Activated T-helper 1 cell treated with anti-CD3 and anti-CD28 coated beads, Interleukin-12 subunit alpha, Interleukin-12 subunit beta, Interleukin-2, Interleukin-4 antibody, amounts not matched to agents 30 ng/mL and 10 ng/mL and 1 ng/mL, durations not matched to agents 14 hours and 24 hours and 36 hours (primary cell): ENCODE results near the gene FHL1. TPM values are rescaled to one million over a fixed set of nuclear protein-coding genes. Genes with fewer than 3 reads are reported as not detected.
A peak's percentile ranks its signal among the peaks of the same experiment; 100 is the strongest.
"Not testable (repeated sequence)": the region's sequence is repeated elsewhere in the genome, so short reads cannot be mapped to it uniquely, and the experiment has no call there.

ENCODE experiments used
- DNase-seq: peaks from one replicate; pipeline ENCODE4 v3.0.0; 2021; ENCODE audit warnings: low spot score
- H3K27ac Mint-ChIP-seq: one replicate; pipeline ENCODE4 v1.8.0; 2021; ENCODE audit warnings: mild to moderate bottlenecking, mixed read lengths
- H3K27me3 Mint-ChIP-seq: one replicate; pipeline ENCODE4 v1.8.0; 2022; ENCODE audit warnings: mild to moderate bottlenecking, moderate library complexity, mixed read lengths; ENCODE audit not compliant: insufficient read depth
- H3K36me3 Mint-ChIP-seq: one replicate; pipeline ENCODE4 v1.8.0; 2021; ENCODE audit warnings: low read depth, mixed read lengths
- H3K4me1 Mint-ChIP-seq: one replicate; pipeline ENCODE4 v1.8.0; 2021; ENCODE audit warnings: low read depth, mixed read lengths
- H3K4me3 Mint-ChIP-seq: one replicate; pipeline ENCODE4 v1.8.0; 2021; ENCODE audit warnings: mild to moderate bottlenecking, moderate library complexity, mixed read lengths
- H3K9me3 Mint-ChIP-seq: one replicate; pipeline ENCODE4 v1.8.0; 2021; ENCODE audit warnings: mixed read lengths
- intact Hi-C: fragments of 100-400 bp; cut with micrococcal nuclease; formaldehyde crosslinking; loops from one replicate; pipeline ENCODE4 v1.15.1; 2024
- total RNA-seq: library from RNA; stranded (reverse); gene quantifications from 2 replicates; pipeline ENCODE4 v1.2.3, GENCODE V29; 2022

The FHL1 gene
- 8.5 and 8.7 TPM in 2 replicates for total RNA-seq

DNA sequence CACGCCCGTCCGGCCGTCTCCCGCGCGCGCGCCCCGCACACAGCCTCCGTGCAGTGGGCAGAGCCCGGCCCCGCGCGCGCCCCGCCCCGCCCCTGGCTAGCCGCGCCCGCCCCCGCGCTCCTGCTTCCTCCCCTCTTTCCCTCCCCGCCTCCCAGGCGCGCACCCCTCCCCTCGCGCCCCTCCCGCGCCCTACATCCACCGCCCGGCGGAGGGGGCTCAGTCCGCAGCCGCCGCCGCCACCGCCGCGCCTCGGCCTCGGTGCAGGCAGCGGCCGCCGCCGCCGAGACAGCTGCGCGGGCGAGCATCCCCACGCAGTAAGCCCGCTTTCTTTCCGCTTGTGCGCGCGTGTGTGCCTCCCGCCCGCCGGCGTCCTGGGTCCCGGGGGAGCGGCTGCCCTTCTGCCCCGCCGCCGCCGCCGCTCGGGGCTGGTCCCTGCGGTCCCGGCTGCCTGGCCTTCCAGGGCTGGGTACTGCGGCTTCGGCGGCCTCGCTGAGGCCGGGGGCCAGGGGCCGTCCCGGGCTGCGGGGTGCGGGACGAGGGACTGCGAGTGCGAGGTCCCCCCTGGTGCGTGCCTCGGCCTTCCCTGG is at the start of gene FHL1:
Gene FHL1, plus strand, starts transcription at position 219 of the 587 bp plus-strand sequence.
- H3K9me3 Mint-ChIP-seq, result no peaks in the 10 kb centered on the region
- peak within 1 kb of the TSS; percentile 85 for H3K4me3 Mint-ChIP-seq

DNA sequence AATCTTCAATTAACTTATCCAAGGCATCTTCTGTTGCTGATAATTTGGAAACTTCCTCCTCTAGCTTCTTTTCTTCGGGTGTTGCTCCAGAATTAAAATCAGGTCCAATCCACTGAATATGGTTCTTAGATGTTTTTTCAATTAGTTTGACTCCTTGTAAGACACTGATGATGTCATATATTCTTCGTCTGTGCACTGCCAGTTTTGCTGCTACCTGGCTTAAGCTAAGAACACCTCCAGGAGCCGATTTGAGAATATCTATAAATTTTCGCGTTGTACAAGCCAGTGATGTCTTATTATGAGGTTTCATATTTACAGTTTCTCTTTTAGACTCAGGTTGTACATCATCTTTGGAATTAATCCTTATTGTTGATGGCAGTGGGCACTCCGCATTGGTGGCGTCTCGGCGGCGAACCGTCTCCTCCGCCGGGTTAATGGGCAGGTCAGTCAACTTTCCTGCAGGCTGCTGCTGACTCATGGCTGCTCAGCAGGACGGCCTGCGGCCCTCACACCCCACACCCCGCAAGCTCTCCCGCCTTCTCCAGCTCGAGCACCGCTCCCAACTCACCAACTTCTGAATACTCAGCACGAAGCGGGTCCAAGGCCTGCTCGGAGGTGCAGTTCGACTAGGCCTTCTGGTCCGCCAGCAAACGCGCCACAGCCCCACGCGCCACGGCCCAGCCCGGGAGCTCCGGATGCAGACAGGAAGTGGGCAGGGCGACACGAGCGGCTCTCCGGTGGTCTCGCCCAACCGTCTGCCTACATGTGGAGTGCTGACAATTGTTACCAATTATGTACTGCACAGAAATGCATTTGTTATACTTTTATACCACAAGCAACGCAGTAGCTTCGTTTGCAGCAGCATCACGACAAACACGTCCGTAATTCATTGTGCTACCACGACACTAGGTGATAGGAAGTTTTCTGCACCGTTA is 49.2 kb upstream of the FHL1 start:
- Mint-ChIP-seq H3K4me3 (no peak overlapping the region), H3K36me3 (no peaks in the 10 kb centered on the region), H3K27me3 (no peaks in the 10 kb centered on the region), H3K9me3 (no peaks in the 10 kb centered on the region), H3K4me1 (no peaks in the 10 kb centered on the region), H3K27ac (no peak overlapping the region)
- intact Hi-C loops, result no loop called here
- no peak for DNase-seq

More for the DNA sequence above, at the start of gene FHL1:
- peaks cover 5% of the 10 kb centered on the region for H3K27me3 Mint-ChIP-seq
- H3K27ac Mint-ChIP-seq, result peak within 1 kb of the TSS; percentile 21
- H3K36me3 Mint-ChIP-seq, result peaks cover 4% of the 10 kb centered on the region
- DNase-seq, result peak; percentile 22
- H3K4me1 Mint-ChIP-seq, result peaks cover 20% of the 10 kb centered on the region
- intact Hi-C loops, result loop anchor here (5.0 to 10.0 kb wide), 2 partner anchors 160 to 623 kb away; partner anchors contain the start of genes INTS6L and SLC9A6

DNA sequence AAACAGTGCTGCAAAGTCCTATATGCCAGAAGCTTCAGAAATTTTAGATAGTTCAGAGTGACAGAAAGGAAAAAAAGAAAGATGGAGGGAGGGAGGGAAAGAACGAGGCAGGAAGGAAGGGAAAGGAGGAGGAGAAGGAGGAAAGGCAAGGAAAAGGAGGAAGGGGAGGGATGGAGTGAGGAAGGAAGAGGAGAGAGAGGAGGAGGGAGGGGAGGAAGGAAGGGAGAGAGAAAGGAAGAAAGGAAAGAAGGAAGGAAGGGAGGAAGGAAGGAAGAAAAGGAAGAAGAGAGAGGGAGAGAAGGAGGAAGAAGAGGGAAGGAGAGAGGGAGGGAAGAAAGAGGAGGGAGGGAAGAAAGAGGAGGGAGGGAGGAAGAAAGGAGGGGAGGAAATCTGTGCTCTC is 42.4 kb upstream of the FHL1 start:
- intact Hi-C loops, result no loop called here
- H3K27ac Mint-ChIP-seq, result no peak overlapping the region
- no peaks in the 10 kb centered on the region for H3K27me3 Mint-ChIP-seq
- DNase-seq, result no peak
- H3K36me3 Mint-ChIP-seq, result no peaks in the 10 kb centered on the region
- no peak overlapping the region for H3K4me3 Mint-ChIP-seq
- H3K9me3 Mint-ChIP-seq, result no peaks in the 10 kb centered on the region
- no peaks in the 10 kb centered on the region for H3K4me1 Mint-ChIP-seq

DNA sequence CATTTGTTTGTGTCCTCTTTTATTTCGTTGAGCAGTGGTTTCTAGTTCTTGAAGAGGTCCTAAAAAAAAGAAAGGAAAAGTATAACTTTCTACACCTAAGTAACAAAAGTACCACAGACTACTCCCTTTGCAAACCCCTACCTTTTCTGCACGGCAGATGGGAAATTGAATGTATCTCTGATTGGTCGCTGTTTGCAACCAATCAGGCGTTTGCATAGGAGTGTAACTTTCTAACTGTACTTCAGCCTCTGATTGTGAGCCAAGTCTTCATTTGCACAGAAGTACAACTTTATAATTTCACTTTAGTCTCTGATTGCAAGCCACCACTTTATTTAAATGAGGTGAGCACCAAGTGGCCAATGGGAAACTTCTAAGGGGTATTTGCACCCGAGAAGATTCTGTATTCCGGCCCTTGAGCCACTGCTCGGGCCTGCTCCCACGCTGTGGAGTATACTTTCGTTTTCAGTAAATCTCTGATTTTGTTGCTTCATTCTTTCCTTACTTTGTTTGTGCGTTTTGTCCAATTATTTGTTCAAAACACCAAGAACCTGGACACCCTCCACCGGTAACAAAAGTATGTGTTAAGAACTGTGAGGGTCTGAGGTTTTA is 40.3 kb upstream of the FHL1 start:
- intact Hi-C loops, result no loop called here
- H3K27ac Mint-ChIP-seq, result no peak overlapping the region

DNA sequence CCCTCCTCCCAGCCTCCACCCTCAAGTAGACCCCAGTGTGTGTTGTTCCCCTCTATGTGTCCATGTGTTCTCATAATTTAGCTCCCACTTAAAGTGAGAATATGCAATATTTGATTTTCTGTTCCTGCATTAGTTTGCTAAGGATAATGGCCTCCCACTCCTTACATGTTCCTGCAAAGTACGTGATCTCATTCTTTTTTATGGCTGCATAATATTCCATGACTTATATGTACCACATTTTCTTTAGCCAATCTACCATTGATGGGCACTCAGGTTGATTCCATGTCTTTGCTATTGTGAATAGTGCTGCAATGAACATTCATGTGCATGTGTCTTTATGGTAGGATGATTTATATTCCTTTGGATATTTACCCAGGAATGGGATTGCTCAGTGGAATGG is 38.4 kb upstream of the FHL1 start:
- H3K9me3 Mint-ChIP-seq, H3K27ac Mint-ChIP-seq, intact Hi-C loops, H3K4me3 Mint-ChIP-seq, H3K4me1 Mint-ChIP-seq, H3K36me3 Mint-ChIP-seq, DNase-seq, H3K27me3 Mint-ChIP-seq: not testable (repeated sequence)

More for the DNA sequence above, 40.3 kb upstream of the FHL1 start:
- no peaks in the 10 kb centered on the region for H3K4me1 Mint-ChIP-seq
- no peaks in the 10 kb centered on the region for H3K27me3 Mint-ChIP-seq
- DNase-seq, result no peak
- no peaks in the 10 kb centered on the region for H3K36me3 Mint-ChIP-seq
- H3K9me3 Mint-ChIP-seq, result no peaks in the 10 kb centered on the region
- H3K4me3 Mint-ChIP-seq, result no peak overlapping the region

DNA sequence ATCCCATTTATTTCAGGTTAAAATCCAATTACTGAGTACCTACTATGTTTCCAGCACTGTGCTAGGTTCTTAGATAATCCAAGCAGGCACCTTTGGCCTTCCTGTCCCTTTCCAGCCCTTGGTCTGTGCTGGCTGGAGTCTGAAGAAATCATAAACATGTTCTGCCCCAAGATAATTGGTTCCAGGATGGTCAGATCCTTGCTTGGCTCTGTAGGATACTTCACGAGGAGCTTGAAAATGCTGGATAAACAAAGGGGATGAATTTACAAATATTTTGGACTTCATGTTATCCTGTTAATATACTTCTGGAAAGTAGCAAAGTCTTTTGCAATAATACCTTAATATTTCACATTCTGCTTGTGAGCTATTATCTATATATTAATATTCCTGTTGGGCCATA is 35.0 kb upstream of the FHL1 start:
- Mint-ChIP-seq H3K36me3 (no peaks in the 10 kb centered on the region), H3K4me1 (no peaks in the 10 kb centered on the region), H3K27me3 (peaks cover 2% of the 10 kb centered on the region), H3K9me3 (no peaks in the 10 kb centered on the region), H3K27ac (no peak overlapping the region), H3K4me3 (no peak overlapping the region)
- intact Hi-C loops, result no loop called here
- DNase-seq, result no peak

DNA sequence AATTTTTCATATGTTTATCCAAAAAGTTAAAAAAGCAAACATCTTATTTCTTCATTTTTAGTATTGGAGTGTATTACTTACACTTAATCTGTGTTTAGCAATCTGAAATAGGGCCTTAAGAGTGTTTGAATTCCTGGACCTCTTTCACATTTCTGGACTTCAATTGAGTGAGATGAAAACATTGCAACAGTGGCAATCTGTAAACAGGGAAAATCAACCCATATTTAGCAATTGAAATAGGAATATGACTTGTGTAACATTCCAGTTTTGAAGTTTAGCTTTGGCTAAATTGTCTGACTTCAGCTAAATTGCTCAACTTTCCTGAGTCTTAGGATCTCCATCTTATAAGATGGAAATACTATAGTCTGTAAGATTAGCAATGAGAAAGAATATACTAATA is 34.6 kb upstream of the FHL1 start:
- no peak overlapping the region for H3K27ac Mint-ChIP-seq
- H3K4me3 Mint-ChIP-seq, result no peak overlapping the region
- H3K4me1 Mint-ChIP-seq, result no peaks in the 10 kb centered on the region
- H3K27me3 Mint-ChIP-seq, result peaks cover 2% of the 10 kb centered on the region
- no peaks in the 10 kb centered on the region for H3K9me3 Mint-ChIP-seq
- no peak for DNase-seq
- no peaks in the 10 kb centered on the region for H3K36me3 Mint-ChIP-seq
- intact Hi-C loops, result no loop called here

DNA sequence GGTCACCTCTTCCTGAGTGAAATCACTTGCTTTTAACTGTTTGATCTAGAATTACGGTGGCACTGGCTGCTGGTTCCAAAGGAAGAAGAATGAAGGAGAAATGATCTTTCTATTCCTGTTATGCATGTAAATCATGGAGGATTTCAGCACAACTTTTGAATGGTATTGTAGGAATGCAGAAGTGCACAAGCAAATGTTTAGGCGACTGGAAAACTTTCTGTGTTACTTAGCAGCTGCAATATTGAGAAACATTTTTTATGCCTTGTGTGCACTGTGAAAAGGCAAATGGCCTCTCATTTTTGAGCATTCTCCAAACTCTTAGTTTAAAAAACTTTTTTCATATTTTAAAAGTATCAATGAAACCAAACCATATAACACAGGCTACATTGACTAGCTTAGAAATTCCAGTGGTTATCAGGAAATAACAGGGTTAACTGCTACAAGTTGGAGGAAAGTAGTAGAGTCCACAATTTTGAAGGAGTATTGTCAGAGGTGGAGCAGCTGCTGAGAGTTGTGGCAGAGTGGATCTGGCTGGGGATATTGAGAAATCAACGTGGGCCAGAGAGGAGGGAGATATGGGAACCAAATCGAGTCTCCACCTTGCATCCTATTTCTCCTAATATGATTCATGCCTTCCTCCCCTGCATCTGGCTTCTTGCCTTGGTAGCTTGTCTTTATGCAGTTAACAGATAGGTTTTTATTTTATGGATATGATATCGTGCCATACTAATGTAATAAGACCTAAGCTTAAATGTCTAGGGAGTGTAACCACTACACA is 32.0 kb upstream of the FHL1 start:
- no peaks in the 10 kb centered on the region for H3K4me1 Mint-ChIP-seq
- H3K36me3 Mint-ChIP-seq, result no peaks in the 10 kb centered on the region
- intact Hi-C loops, result no loop called here
- H3K9me3 Mint-ChIP-seq, result no peaks in the 10 kb centered on the region
- DNase-seq, result no peak
- H3K27me3 Mint-ChIP-seq, result peaks cover 2% of the 10 kb centered on the region
- H3K27ac Mint-ChIP-seq, result no peak overlapping the region
- H3K4me3 Mint-ChIP-seq, result no peak overlapping the region

DNA sequence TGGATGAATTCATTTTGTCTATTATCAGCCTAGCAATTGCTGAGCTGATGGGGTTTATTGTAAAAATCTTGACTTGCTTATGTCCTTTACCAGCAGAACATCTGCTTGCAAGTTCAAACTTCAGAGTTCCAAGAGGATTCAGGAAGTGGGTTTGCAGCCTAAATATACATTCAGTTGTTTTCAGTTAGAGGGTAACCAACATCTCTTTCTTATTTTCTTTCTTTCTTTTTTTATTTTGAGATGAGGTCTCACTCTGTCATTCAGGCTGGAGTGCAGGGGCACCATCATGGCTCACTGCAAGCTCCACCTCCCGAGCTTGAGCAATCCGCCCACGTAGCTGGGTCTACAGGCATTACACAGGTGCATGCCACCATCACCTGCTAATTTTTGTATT is 31.4 kb upstream of the FHL1 start:
- intact Hi-C loops, result no loop called here
- Mint-ChIP-seq H3K9me3 (no peaks in the 10 kb centered on the region), H3K27ac (no peak overlapping the region), H3K4me1 (no peaks in the 10 kb centered on the region), H3K36me3 (no peaks in the 10 kb centered on the region), H3K27me3 (peaks cover 2% of the 10 kb centered on the region), H3K4me3 (no peak overlapping the region)
- DNase-seq, result no peak

DNA sequence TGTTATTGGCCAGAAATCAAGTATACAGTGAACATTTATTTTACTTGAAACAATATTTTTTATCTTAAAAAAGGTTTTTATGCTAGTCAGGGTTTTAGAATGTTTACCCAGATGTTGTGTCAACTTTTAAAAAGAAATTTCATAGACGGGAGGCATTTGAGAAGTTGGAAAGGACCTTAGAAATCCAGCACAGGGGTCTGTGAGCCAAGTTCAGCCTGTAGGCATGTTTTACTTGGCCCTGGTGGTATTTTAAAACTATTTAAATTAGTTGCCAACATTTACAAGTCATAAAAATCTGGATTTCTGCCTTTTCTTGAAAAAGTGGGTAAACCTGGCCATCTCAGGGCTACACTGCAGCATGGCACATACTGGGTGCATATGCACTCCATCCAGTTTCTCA is 25.5 kb upstream of the FHL1 start:
- Mint-ChIP-seq H3K4me3 (no peak overlapping the region), H3K27me3 (no peaks in the 10 kb centered on the region), H3K9me3 (no peaks in the 10 kb centered on the region), H3K4me1 (no peaks in the 10 kb centered on the region), H3K36me3 (no peaks in the 10 kb centered on the region), H3K27ac (no peak overlapping the region)
- no peak for DNase-seq
- intact Hi-C loops, result no loop called here

DNA sequence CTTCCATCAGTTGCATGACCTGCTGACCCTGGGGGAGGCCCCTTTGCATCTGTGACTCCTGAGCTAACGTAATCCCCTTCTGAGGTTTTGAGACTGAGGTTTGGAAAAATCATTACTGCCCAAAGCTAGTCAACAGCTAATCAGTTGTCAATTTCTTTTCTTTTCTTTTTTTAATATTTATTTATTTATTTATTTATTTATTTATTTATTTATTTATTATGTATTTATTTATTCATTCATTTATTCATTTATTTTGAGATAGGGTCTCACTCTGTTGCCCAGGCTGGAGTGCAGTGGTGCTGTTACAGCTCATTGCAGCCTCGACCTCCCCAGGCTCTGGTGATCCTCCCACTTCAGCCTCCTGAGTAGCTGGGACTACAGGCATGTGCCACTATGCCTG is 25.1 kb upstream of the FHL1 start:
- no peak for DNase-seq
- H3K4me1 Mint-ChIP-seq, result no peaks in the 10 kb centered on the region
- no peak overlapping the region for H3K27ac Mint-ChIP-seq
- intact Hi-C loops, result no loop called here
- H3K36me3 Mint-ChIP-seq, result no peaks in the 10 kb centered on the region
- no peaks in the 10 kb centered on the region for H3K9me3 Mint-ChIP-seq
- no peaks in the 10 kb centered on the region for H3K27me3 Mint-ChIP-seq
- no peak overlapping the region for H3K4me3 Mint-ChIP-seq

DNA sequence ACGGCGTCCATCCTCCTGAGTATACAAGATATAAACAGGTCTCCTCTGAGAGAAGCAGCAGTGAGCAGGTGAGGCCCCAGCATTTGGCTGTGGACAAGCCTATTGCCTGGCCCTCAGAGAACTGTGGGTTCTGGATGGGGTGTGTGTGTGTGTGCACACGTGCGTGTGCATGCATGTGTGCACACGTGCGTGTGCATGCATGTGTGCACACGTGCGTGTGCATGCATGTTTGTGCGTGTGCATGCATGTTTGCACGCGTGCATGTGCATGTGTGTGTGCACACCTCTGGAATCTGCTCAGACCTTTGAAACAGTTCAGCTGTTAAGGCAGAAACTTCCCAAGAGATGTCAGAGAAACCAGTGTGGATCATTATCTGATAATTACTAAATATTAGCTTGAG is 22.2 kb upstream of the FHL1 start:
- H3K27me3 Mint-ChIP-seq, result no peaks in the 10 kb centered on the region
- no peak for DNase-seq
- H3K36me3 Mint-ChIP-seq, result peaks cover 2% of the 10 kb centered on the region
- no peaks in the 10 kb centered on the region for H3K4me1 Mint-ChIP-seq
- intact Hi-C loops, result no loop called here
- H3K9me3 Mint-ChIP-seq, result no peaks in the 10 kb centered on the region
- no peak overlapping the region for H3K4me3 Mint-ChIP-seq
- H3K27ac Mint-ChIP-seq, result no peak overlapping the region
